ENCODE results near the gene IDH3G.

Gene IDH3G

DNA sequence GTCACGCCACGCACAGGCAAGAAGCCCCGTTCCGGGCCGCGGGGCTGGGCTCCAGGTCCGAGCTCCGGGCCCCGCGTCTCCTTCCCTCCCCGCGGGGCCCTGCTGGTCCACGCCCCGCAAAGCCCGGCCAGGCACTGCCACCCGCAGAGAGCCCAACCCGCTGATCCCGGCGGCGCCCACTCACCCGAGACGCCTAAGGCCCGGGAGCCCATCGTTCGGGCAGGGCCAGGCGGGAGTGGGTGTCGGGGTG is 35.3 kb upstream of the IDH3G start:
- TF ChIP-seq, protein P1, sequence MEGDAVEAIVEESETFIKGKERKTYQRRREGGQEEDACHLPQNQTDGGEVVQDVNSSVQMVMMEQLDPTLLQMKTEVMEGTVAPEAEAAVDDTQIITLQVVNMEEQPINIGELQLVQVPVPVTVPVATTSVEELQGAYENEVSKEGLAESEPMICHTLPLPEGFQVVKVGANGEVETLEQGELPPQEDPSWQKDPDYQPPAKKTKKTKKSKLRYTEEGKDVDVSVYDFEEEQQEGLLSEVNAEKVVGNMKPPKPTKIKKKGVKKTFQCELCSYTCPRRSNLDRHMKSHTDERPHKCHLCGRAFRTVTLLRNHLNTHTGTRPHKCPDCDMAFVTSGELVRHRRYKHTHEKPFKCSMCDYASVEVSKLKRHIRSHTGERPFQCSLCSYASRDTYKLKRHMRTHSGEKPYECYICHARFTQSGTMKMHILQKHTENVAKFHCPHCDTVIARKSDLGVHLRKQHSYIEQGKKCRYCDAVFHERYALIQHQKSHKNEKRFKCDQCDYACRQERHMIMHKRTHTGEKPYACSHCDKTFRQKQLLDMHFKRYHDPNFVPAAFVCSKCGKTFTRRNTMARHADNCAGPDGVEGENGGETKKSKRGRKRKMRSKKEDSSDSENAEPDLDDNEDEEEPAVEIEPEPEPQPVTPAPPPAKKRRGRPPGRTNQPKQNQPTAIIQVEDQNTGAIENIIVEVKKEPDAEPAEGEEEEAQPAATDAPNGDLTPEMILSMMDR (IDR thresholded peaks at IDR 0.05; ENCODE audit: low read depth, low read length) = no peak
- no peak overlapping the region for H3K4me3 ChIP-seq (ENCODE audit: low read depth, low read length)

DNA sequence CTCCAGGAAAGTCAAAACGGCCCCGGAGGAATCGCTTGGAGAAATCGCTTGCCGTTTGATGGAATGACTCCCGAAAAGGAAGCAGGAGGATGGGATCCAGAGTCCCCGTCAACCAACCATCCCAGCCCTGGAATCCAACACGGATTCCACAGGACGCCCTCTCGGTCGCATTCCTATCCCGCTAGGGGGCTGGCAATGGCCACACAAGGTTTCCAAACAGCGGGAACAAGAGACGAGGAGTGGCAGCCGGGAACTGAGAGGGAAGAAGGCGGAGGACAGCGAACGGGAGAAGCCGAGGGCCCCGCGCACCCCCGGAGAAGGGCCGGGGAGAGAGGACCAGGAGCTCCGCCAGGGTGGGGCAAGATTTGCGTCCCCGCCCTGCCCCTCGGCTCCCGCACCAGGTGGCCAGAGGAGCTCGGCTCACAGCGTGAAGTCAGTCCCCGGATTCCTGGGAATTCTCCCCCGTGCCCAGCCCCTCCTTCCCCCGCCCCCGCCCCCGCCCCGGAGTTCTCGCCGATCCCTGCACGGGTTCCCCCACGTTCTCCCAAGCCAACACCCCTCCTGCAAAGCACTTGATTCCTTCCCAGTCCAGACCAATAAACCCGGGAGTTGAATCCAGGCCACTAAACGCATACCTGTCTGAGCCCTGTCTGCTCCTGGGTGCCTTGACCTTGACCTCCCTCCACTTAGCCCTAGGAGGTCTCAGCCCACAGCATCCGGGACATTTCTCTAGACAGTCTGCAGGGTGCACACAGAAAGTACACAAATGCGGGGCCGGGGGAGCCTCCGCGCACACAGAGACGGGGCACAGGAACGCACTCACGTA is 34.8 kb upstream of the IDH3G start:
- no peak overlapping the region for H3K4me3 ChIP-seq (ENCODE audit: low read depth, low read length)
- TF ChIP-seq, protein P1 (IDR thresholded peaks at IDR 0.05; ENCODE audit: low read depth, low read length) = no peak

DNA sequence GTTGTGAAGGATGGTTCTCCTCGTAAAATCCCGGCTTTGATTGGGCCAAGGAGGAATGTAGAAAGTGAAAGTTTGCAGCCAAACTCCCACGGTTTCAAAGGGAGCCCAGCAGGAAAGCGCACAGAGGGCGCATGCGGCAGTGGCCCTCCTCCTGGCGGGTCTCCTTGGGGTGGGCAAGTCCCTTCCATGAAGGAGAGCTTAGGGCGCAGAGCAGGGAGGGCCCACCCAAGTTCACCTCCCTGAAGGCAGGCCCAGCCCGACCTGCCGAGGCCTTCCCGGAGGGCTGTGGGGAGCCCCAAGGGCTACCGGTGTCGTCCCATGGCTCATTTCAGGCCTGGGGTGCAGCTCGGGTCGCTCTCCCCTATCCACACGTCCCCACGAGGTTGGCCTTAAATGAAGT is 34.1 kb upstream of the IDH3G start:
- no peak overlapping the region for H3K4me3 ChIP-seq (ENCODE audit: low read depth, low read length)
- TF ChIP-seq, protein P1 (IDR thresholded peaks at IDR 0.05; ENCODE audit: low read depth, low read length) = no peak

DNA sequence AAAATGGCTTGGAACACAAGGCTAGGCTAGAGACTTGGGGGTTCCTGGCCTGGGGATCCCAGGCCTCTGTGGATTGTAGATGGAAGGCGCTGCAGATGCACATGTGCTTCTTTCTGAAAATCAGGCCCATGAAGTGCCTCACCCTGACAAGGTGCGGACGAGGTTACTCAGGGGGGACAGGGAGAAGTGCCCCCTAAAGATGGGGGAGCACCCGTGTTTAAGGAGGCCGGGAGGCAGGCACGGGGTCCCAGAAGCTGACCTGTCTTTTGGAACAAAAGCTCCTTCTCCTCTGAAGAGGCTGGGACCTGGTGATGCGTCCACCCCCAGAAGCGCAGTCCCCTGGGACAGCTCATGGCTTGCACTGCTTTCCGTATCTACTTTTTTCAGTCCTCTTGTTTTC is 33.7 kb upstream of the IDH3G start:
- TF ChIP-seq, protein P1 (IDR thresholded peaks at IDR 0.05; ENCODE audit: low read depth, low read length) = no peak
- no peak overlapping the region for H3K4me3 ChIP-seq (ENCODE audit: low read depth, low read length)

DNA sequence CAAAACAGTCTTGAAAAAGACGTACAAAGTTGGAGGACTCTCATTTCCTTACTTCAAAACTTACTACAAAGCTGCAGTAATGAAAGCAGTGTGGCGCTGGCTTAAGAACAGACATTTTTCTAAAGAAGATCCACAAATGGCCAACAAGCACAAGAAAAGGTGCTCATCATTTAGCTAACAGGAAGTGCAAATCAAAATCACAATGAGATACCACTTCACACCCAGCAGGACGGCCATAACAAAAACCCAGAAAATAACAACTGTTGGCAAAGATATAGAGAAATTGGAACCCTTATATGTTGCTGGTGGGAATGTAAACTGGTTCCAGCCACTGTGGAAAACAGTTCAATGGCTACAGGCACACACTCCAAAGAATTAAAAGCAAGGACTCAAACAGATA is 32.8 kb upstream of the IDH3G start:
- TF ChIP-seq, protein P1 (IDR thresholded peaks at IDR 0.05; ENCODE audit: low read depth, low read length) = no peak
- H3K4me3 ChIP-seq (ENCODE audit: low read depth, low read length) = no peak overlapping the region

DNA sequence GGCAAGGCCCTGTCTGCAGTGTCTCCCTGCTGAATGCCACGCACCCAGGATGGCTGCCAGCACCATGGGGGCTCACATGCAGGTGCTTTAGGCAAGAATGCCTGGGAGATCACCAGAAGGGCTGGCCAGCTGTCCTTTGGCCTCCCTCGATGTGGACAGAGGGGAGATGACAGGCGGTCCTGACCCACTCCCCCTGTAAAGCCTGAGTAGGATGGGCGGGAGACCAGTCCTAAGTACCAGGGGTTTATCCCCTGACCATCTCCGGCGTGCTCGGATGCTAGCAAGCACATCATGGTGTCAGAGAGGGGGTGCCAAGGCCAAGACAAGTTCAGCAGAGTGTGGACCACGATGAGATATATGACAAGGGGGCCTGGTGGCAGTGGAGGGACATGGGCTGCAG is 30.9 kb upstream of the IDH3G start:
- H3K4me3 ChIP-seq (ENCODE audit: low read depth, low read length) = no peak overlapping the region
- TF ChIP-seq, protein P1 (IDR thresholded peaks at IDR 0.05; ENCODE audit: low read depth, low read length) = no peak

DNA sequence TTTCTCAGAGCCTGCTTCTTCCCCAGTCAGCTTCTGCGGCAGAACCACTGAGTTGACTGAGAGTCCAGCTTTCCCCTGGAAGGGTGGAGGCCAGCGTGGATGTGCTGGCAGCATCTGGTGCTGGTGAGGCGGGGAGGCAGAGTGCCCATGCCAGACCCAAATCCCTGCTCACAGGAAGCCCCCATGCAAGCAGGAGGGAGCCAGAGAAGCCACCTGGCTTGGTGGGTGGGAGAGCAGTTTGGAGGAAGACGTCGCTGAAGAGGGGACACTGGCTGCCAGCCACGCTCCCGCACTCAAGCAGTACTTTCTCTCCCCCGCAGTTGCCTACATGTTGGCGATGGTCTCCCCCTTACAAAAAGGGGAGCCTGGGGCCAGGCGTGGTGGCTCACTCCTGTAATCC is 30.2 kb upstream of the IDH3G start:
- H3K4me3 ChIP-seq (ENCODE audit: low read depth, low read length) = no peak overlapping the region
- TF ChIP-seq, protein P1 (IDR thresholded peaks at IDR 0.05; ENCODE audit: low read depth, low read length) = no peak

Data from WI38 (cell line).